Measurements from ENCODE around the gene CIAO2A.
"Not testable (repeated sequence)": the region's sequence is repeated elsewhere in the genome, so short reads cannot be mapped to it uniquely, and the experiment has no call there.

The CIAO2A gene

GRCh38 chr15:64070965-64071851 is 22.4 kb downstream of the CIAO2A start:
- no peak for DNase-seq

DNA sequence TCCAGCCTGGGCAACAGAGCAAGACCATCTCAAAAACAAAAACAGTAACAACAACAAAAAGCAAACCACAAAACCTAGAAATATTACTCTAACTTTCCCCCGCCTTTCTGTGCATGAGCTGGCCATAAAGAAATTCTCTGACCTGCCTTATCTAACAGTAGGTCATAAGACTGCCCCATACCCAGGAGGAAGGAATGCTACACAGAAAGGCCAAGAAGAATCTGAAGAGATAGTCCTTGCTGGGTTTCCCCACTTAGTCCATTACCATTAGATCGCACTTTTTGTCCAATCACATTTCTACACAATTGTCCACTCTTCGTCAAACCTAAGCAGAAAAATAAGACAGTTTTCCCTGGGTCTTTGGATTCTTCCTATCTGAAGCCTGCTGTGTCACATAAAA is 23.5 kb downstream of the CIAO2A start:
- DNase-seq = no peak

DNA sequence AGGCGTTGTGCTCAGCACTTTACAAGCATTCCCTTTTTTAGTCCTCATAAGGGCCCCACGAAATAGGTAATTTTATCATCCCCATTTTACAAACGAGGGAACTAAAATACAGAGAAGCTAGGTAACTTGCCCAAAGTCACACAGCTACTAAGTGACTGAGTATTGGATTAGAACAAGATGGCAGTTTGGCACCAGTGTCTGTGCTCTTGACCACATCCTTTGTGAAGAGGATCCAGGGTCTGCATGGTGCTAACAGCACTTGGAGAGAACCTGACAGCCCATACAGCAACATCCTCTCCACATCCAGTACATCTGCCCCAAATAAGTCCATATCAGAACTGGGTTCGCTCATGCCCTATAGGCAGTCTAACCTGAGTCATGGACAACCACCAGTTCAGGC is 25.5 kb downstream of the CIAO2A start:
- DNase-seq = no peak

DNA sequence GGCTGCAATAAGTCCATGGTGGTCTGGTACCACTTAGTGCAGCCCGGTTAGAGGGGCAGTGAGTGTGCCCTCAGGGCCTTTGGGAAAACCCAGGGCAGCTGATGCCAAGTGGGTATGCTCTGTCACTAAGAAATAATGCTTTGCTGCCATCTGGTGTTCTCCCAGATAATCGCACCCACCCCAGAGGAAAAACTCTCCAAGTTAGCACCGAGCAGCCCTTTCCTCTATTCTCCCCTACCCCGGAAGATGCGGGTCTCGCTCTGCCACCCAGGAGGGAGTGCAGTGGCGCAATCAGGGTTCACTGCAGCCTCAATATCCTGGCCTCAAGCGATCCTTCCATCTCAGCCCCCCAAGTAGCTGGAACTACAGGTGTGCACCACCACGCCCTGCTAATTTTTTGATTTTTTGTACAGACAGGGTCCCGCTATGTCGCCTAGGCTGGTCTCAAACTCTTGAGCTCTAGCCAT is 26.0 kb downstream of the CIAO2A start:
- DNase-seq = peak; percentile 88

DNA sequence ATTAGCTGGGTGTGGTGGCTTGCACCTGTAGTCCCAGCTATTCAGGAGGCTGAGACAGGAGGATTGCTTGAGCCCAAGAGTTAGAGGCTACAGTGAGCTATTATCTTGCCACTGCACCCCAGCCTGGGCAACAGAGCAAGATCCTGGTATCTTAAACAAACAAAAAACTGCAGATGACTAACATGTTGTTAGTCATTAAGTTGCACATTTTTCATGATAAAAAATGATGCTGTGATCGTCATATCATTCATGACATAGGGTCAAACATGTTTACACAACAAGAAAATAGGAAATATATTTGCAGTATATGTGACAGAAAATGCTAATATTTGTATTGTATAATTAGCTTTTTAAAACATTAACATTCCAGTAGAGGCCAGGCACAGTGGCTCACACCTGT is 27.2 kb downstream of the CIAO2A start:
- no peak for DNase-seq

GRCh38 chr15:64060716-64061115 is 32.9 kb downstream of the CIAO2A start:
- DNase-seq = no peak

- DNase-seq = peak; percentile 38
Observed at GRCh38 chr15:64059104-64059503, 34.5 kb downstream of the CIAO2A start.

GRCh38 chr15:64058279-64058678 is 35.4 kb downstream of the CIAO2A start:
- DNase-seq = no peak

DNA sequence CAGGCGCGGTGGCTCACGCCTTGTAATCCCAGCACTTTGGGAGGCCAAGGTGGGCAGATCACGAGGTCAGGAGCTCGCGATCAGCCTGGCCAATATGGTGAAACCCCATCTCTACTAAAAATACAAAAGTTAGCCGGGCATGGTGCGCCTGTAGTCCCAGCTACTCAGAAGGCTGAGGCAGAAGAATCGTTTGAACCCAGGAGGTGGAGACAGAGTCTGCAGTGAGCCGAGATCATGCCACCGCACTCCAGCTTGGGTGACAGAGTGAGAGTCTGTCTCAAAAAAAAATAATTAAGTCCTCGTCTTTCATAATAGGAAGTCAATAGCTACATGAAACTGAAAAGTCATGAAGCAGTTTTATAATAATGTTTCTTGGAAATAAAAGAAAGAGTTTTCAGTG is 40.0 kb downstream of the CIAO2A start:
- DNase-seq = not testable (repeated sequence)

DNA sequence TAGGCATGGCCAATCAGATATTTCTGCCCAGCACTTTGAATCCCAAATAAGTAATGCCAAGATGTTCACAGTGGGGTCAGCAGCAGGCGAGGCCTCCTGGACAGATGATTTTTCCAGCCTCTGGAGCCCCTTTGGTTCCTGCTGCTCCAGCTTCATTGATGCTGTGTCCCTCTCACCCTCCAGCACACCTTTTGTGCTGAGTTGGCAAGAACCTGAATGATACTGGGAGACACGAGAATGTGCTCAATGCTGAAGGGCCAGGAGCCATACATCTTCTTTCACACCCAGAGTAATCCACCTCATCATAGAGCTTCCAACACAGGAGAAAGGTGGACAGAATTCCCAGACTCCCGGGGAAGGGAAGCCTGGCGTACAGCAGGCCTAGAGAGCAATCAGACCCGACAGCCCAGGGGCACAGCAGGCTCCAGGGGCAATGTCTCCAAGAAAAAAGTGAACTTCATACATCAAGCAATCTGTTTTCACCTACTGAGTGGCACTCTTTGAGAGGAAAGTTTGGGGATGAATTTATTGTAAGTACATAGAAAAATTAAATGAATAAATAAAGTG is 40.6 kb downstream of the CIAO2A start:
- DNase-seq = no peak

- DNase-seq = peak; percentile 19
Observed at GRCh38 chr15:64051407-64052259, 42.0 kb downstream of the CIAO2A start.

DNA sequence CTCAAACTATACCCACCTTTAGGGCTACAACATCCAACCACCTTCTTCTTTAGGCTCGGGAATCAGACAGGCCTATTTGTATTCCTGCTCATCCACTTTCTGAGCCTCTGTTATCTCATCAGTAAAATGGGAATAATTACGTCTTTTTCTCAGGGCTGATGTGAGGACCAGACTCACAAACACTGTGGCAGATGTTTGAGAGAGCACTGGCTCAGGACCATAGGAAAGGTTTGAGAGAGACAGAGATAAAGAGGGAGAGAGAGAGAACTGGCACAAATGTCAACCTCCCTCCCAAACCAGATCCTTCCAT is 42.6 kb downstream of the CIAO2A start:
- no peak for DNase-seq

DNA sequence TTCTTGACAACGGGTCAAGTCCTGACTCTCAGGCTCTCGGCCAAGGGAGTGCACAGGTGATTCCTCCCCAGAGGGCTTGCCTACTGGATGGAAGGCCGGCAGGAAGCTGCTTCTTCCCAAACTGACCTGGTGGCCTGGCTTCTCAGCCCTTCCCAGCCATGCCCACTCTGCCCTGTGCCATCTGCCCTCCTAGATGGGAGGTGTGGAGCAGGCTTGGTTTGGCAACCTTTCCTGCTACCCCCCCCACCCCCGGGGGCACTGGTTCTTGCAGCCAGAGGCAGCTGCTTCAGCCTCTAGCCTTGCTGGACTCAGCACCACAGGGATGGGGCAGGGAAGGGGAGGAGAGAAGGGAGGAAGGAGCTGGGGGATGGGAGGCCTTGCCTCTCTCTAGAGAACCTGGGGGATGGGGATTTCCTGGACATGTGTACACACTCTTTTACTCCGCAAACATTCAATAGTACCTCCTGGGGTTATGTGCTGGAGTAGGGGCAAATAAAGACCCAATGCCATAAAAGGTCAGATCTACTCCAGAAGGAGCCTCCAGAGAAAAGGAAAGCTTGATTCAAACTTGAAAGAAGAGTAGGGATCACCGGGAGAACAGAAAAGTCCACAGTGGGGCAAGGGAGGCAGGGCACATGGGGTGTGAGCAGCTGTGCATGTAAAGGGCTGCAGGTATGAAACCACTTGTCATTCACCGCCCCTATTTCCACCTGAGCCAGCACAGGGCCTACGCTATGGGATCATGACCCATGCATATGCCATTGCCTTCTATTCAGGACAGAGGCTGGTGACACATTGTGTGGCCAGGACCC is 43.2 kb downstream of the CIAO2A start:
- peak; percentile 53 for DNase-seq

DNA sequence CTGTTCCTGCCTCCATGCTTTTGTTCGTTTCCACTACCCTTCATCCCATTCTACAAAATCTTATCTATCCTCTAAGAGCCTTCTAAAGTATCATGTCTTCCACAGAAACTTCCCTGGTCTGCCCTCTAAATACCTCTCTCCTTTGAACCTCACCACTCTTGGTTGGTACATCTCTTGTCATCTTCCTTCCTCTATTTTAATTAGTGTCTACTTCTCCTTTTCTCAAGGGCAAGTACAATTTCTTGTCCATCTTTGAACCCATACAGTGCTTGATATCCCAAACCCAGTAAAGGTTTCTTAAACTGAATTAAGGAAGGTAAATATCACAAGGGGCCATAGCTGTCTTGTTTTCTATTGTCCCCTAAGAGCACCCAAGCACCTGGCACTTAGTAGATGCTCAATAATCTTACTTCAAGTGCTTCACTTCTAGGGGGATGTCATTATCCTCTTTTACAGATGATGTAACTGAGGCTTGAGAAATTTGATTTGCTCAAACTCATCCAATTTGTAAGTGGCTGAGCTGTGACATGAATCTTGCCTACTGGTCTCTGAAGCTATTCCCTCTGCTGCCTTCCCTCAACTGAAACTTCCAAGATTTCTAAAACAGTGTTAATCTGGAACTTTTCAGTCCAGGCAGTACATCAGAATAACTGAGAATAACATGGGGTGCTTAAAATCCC is 44.7 kb downstream of the CIAO2A start:
- DNase-seq = no peak

DNA sequence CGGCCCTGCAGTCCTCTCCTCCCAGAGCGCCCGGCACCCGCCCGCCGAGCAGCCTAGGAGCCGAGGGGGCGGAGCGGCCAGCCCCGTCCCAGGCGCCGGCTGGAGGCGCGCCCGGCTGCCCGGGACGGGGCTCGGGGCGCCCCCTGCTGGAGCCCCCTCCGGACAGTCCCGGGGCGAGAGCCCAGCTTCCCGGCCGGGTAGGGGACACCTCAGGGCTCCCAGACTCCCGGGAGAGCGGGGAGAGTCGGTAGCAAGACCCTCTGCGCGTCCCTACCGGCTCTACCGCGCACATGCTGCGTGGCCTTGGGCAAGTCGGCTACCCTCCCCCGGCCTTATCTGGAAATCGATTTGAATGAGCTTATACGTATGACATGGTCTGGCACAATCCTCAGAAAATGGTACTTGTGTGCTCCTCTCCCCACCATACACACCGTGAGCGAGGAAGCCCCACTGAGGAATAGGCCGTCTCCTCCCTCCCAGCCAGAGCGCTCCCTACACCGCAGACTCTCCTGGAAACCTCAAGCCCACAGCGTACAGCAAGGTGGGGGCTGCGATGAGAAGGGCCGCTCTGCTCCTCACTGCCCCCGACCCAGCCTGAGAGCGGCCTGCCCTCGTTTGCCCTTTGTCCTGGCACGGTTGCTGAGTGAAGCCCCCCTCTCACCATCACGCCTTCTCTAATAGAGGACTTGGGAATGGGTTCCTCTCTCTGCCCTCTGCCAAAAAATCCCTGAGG is 47.1 kb downstream of the CIAO2A start, which contains the start of gene DAPK2:
TSS of gene DAPK2 (minus strand) at position 65 of the 733 bp plus-strand sequence. CDS start 6,224 bp downstream, outside the sequence.
- peak; percentile 91 for DNase-seq

GRCh38 chr15:64045774-64046420 is 47.7 kb downstream of the CIAO2A start:
- peak; percentile 68 for DNase-seq

DNA sequence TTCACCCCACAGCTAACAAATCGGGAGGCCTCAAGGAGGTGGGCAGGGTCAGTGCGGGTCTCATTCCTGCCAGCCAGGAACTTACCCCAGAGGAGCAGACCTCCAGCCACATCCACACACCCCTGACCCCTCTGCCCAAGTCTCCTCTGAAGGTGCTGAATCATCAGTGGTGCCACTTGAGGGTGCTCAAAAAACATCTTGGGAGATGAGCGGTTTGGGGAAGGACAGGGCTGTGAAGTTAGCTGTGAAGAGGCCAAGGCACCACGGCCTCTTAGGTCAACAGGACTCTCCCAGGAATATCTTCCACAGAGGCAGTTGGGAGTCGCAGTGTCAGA is 48.6 kb downstream of the CIAO2A start:
- DNase-seq = no peak

DNA sequence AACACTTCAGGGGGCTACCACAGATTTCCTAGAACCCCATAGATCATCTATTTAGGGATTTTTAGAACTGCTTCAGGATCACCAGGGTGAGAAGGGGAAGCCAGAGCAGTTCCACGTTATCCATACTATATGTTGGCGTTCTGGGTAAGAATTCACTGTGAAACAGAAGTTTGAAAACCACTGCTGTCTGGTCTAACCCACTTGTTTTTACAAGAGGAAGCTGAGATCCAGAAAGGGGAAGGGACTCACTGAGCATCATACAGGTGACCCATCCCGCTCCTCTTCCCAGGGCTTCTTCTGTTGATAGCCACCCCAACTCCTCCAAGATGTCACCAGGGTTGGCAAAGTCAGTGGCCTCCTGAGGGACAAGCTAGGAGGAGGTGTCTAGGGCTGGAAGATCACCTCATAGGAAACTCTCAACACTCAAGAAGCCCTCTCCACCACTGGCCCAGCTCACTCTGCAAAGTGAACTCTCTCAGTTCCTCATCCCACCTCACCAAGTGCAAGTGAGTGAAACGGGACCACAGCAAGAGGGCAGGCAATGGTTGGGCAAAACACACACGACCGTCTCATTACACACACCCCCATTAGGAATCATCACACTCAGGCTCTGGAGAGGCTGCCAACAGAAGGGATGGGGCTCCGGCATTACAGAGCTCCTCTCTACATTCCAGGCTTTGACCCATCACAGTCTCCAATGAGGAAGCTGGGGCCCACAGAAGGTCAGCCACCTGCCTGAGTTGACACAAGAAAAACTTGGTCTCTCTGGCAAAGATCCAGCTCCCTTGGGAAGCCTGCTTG is 49.1 kb downstream of the CIAO2A start:
- DNase-seq = no peak

- no peak for DNase-seq
Observed at GRCh38 chr15:64038878-64039610, 54.6 kb downstream of the CIAO2A start.
